SKM-1 treated with dmso at 0.1 percent for 144 hours (cell line): ENCODE data around the gene MCAT.
"Not testable (repeated sequence)": the region's sequence is repeated elsewhere in the genome, so short reads cannot be mapped to it uniquely, and the experiment has no call there.

Experiments used
- DNase-seq: peaks from one replicate; lab custom pipeline; 2025; ENCODE audit not compliant: unreplicated experiment; lab: John Stamatoyannopoulos, UW

MCAT gene

DNA sequence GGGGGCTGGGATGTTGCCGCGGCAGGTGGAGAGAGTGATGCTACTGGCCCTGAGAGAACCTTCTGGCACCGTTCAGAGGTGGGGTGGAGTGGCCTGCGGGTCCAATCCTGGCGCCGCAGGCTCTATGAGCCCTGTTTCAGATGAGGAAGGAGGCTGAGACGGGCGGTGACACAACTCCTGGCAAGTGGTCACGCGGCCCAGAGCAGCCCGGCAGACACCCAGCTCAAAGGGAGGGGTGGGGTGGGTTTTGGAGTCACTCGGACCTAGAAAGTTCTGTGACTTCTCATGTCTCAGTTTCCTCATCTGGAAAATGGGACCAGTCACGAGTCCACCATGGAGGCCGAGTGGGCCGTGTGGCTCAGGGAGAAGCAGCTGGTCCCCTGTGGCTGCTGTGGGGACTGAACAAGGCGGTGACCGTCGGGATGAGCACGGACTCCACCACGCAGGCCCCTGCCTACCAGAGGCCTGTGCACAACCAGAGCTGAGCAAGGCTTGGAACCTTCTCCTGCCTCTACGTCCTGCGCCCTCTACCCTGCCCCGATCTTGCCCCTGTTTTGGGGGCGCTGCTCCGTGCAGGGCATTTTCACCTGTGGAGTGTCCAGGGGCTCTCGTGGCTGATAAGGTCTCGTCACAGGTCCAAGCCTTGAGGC is 11.8 kb upstream of the MCAT start:
- DNase-seq: no peak

DNA sequence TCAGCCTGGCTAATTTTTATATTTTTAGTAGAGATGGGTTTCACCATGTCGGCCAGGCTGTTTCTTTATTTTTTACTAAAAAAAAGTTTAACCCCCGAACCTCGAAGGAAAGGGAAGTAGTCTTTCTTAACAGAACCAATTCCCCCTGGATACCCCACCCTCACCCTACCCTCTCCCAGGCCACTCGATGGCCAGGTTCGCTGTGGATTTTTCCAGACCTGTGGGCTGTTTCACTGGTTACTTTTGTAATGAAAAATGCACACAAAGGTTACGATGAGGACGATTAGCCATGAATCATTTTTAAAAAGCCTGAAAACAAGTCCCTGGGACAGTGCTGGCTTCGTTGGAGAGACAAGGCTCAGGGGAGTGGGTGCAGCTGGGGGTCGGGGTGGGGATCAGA is 10.7 kb upstream of the MCAT start:
- DNase-seq: no peak

DNA sequence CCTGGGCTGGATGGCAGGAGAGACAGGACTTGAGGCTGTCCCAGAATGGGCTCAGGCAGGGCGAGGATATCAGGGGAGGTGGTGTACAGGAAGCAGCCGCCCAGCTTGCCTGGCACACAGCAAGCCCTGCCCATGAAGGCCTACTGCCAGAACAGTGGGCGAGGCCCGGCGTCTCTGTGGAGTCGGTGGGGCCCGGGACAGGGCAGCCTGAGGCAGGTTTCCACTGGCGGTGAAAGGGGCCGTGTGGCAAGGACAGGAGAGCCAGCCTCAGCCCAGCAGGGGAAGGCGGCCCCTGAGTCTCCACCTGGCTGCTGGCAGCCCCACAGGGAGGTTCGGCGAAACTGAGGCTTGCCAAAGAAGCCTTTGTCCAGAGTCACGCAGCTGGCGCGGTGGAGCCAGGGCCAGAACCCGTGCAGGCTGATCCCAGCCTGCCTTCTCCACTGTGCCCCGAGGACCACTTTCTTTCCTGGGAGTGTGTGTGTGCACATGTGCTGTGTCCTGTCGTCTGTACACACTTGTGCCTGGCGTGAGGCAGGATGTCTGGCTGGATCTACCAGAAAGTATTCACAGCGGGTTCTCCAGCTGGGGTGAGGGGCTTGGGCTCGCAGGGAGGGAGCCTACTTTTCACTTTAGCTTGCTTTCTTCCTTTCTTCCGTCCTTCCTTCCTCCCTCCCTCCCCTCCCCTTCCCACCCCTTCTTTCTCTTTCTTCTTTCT is 9.3 kb upstream of the MCAT start:
- no peak for DNase-seq

DNA sequence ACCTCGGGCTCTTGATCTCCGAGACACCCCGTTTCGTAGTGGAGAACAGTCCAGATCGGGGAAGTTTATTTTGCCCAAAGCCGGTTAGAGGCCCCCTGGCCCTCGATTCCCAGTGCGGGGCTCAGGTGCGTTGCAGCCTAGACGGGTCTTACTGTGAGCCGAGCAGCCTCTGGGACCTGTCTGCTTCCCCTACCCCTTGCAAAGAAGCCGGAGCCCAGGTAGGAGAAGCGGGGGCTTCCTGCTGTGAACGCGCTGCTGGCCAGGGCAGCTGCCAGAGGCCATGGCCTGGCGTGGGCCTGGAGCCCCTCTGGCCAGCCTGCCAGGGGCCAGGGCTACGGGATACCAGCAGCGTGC is 8.8 kb upstream of the MCAT start:
- DNase-seq: no peak

DNA sequence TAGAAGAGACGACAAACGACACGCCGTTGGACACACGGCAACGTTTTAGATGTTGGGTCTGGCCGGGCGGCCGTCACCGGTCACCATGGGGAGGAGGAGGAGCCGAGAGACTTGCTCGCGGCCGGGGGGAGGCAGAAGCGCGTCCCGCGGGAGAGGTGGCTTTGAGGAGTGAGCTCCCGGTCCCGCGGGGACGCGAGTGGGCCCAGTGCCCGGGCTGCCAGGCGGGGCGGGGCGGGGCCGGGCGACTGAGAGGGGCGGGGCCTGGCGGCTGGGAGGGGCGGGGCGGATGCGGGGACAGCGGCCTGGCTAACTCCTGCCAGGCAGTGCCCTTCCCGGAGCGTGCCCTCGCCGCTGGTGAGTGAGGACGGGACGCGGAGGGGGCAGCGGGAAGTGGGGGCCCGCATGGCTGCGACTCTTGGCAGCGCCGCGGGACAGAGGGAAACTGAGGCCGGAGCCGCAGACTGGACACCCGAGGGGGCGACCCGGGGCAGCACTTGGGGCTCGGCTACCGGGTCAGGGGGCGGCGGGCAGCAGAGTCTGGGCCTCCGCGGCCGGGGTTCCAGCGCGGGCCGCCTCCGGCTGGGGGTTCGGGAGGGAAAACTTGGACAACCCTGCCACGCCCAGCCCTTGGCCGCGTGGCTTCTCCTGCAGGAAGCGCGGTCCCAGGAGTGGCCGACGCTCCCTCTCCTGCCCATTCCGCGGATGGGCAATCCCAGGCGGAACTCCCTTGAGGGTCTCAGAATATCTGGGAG is 8.2 kb upstream of the MCAT start, which contains the start of gene TSPO:
TSPO (plus strand) TSS at position 309 of the 752 bp plus-strand sequence. CDS start 7,680 bp downstream, outside the sequence.
- DNase-seq: no peak

DNA sequence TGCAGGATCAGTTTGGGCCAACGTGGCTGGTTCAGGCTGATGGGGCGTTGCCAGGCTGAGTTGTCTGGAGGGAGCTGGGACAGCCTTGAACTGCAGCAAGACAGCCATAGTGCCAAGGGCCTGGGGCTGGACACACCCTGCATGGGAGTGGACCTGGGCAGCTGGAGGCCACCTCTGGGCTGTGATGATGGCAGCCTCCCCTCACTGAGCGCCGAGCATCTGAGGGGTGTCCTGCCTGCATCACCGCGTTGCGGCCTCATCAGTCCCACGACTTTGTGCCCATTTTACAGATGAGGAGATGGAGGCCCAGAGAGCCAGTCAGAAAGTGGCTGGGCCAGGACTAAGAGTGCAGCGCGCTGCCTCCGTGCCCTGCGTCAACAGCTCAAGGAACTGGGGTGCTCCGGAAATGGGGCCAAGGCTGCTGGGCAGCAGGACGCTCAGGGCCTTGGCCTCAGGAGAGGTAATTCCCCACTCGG is 7.6 kb upstream of the MCAT start:
- no peak for DNase-seq

DNA sequence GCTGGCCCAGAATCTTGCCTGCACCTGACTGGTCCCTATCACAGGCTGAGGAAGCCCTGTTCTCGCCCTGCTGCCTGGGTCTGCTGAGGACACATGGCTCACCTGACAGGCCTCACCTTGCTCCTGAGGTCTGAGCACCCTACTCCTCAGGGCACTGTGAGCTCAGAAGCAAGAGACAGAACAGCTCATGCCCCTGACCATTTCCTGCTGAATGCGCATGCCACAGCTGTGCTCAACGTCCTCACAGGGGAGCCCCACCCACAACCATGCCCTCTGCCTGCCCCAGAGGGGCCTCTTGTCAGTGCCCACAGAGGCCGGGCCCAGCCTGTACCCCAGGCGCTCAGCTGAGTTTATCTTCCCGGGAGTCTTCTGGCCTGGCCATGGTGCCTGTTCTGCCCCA is 5.4 kb upstream of the MCAT start:
- no peak for DNase-seq

DNA sequence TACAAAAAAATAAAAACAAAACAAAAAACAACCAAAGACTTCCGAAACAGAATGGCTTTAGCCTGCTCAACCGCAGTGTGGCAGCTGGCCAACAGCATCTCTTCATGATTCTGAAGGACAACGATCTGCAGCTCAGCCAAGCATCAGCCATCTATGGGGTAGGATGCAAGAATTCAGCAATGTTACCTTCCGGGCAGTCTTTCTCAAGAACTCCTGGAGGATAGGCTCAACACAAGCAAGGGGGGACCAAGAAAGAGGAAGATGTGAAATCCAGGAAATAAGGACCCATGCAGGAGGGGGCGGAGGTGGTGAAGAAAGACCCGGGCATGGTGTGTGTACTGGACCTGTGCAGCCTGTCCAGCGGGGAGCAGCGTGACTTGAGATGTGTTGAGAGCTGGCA is 4.6 kb upstream of the MCAT start:
- peak; percentile 76 for DNase-seq

DNA sequence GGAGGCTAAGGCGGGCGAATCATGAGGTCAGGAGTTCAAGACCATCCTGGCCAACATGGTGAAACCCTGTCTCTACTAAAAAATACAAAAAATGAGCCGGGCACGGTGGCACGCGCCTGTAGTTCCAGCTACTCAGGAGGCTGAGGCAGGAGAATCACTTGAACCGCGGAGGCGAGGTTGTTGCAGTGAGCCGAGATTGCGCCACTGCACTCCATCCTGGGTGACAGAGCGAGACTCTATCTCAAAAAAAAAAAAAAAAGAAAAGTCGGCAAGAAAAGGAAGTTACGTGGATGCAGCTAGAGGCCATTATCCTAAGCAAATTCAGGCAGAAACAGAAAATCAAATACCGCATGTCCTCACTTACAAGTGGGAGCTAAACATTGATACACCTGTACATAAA is 3.1 kb upstream of the MCAT start:
- peak; percentile 27 for DNase-seq

DNA sequence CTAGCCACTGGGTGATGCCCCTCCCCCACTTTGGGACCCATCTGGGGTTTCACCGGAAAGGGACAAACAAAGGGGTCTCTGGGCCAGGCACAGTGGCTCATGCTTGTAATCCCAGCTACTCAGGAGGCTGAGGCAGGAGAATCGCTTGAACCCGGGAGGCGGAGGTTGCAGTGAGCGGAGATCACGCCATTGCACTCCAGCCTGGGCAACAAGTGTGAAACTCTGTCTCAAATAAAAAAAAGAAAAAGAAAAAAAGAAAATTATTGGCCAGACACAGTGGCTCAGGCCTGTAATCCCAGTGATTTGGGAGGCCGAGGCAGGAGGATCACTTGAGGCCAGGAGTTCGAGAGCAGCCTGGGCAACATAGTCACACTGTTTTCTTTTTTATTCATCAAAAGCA is 2.2 kb upstream of the MCAT start:
- not testable (repeated sequence) for DNase-seq

DNA sequence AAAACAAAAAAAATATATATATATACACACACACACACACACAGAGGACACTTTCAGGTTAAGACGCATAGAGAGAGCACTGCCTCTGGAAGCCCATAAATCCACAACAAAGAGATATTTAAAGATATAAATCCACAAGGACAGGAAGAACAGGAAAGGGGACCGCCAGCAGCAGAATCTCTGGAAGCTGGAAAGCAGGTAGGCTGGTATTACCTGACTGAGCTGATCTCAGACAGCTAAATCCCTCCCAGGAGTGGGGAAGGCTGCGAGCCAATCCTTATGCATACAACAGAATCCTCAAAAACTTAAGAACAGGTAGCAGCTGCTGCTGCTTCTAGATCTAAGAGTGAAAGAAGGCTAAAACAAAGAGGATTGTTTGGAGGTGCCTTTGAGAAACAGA is 1.8 kb upstream of the MCAT start:
- no peak for DNase-seq

DNA sequence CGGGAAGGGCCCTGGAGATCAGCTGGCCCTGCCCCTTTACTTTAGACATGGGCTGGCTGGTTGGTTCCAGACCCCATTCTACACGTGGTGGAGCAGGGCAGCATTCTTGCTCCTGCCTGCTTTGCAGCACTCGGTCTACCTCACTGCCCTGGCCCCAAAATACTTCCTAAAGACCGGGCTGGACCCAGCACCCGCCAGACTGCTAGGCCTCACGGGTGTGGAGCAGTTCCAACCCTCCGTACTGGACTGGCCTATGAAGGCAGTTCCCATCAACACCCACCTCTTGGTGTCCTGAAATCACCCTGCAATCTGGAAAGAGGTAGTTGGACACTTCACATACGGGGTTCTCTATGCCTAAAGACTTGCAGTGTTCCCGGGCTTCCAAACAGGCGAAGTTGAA is 6.4 kb downstream of the MCAT start:
- DNase-seq: no peak

DNA sequence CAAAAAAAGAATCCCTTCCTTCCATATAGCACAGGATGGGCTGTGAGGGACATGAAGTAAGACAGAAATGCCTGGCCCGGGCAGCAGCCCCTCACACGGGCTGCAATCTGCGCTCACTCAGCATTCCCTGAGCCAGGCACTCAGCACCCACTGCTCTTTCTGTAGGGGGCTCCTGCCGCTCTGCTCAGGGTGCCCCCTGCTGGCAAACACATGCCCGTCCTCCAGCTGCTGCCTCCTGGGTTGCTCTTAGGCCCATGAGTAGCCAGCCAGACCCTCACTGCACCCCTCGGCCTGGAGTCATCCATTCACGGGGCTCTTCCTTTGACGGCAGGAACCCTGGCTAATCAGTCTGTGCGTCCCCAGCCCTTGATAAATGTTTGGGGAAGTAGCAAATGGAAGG is 6.9 kb downstream of the MCAT start:
- no peak for DNase-seq

DNA sequence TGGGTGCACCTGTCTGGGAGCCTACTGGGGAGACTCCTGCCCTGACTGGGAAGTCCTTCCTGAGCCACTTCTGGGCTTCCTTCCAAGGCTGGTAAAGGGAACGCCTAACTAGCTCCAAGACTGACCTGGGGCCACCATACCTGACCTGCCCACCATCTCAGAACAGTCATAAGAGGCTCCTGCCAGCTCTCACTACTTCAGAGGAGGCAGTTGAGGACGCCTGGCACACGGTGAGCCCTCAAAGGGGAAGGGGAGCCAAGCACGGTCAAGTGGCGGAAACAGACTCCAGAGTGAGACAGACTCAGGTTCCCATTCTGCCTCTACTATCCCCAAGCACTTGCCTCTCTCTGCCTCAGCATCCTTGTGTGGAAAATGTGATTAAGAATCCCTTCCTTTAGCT is 7.6 kb downstream of the MCAT start:
- DNase-seq: no peak

DNA sequence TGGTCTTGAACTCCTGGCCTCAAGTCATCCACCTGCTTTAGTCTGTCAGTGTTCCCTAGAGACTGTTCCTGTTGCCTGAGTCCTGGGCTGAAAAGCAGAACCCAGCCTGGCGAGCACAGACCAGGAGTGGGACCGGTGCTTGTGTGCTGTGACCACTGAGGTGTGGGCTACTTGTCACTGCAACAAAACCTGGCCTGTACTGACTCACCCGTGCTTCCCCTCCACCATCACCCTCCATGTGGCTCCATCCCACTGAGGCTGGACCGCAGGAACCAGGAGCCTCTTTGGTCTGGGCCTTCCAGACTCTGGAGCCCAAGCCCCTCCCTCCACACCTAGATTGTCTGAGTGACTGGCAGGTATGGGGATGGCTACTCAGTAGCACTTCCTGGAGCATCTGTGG is 8.6 kb downstream of the MCAT start:
- no peak for DNase-seq

DNA sequence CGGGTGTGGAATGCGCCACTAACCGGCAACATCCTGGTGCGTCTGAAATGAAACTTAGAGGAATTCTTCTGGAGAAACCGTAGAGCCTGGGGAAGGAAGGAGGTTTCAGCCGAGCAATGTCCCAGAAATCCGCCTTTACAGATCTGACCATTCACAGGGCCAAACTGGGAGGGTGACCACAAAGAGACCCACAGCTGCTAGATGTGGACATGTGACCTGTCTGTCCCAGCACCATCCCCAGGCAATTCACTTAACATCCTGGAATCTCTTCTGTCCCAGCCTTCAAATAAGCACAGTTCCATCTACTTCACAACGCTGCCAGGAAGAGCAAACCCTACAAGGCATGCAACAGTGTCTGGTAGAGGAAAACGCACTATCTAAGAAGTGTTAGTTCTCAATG is 9.8 kb downstream of the MCAT start:
- DNase-seq: no peak

DNA sequence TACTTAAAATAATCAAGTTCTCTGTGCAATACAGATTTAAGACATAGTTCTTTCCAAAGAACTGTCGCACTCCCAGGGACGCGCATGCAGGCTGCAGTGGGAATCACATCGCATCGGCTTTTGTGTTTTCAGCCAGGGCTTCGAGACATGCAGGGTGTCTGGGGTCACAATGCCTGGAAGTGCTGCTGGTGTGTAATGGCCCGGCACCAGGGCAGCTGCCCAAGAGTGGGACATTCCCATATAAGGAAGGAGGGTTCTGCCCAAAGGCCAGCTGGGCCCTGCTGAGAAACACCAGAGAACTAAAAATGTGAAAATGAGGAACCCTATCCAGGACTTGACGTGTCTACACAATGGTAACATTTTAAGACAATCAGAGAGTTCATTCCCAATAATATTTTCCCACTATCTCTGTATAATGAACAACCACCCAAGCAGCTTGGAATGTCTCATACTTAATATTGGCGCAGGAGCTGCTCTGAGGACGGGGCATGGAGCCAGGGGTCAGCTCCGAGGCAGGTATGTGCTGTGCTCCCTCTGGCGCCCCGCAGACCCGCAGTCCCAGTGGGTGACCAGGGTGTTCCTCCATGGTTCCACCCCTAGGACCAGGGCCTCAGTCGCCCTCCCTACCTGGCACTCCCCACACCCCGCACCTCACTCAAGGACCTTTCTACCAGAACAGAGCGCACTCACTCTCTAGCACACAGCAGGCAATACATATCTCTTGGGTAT is 11.3 kb downstream of the MCAT start:
- DNase-seq: no peak

DNA sequence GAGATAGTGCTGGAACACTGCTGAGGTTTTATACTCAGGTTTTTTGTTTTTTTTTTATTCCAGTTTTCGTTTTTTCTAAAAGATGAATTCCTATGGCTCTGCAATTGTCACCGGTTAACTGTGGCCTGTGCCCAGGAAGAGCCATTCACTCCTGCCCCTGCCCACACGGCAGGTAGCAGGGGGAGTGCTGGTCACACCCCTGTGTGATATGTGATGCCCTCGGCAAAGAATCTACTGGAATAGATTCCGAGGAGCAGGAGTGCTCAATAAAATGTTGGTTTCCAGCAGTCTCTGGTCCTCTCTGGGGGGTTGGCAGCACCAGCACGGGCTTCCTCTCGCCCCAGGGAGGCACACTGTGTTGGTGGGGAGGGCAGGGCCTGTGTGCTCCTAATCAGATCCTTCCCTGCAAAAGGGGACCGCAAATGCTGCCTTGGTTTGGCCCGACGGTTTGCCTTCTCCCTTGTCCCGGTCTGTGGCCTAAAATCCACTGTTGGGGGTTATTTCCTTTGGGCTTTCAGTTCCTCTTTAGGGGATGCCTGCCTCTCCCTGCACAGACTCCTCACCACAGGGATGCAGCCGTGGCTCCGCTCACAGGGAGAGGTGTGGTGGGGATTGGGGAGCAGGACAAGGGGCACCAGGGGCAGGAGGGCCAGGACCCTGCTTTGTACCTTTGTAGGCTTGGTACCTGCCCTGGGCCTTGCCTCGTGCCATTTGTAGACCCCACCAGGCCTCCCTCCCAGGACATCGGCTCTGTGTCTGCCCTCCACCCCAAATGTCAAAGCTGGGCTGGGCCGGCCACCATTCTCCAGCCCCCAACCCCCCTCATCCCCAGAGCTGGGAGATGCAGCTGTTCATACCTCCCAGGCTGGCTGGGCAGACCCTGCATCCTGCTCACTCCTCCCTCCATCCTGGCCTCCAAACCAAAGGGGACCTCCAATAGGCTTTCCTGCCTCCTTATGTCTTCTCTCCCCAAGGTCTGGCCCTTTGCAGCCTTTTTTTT is 13.5 kb downstream of the MCAT start:
- peak; percentile 25 for DNase-seq

DNA sequence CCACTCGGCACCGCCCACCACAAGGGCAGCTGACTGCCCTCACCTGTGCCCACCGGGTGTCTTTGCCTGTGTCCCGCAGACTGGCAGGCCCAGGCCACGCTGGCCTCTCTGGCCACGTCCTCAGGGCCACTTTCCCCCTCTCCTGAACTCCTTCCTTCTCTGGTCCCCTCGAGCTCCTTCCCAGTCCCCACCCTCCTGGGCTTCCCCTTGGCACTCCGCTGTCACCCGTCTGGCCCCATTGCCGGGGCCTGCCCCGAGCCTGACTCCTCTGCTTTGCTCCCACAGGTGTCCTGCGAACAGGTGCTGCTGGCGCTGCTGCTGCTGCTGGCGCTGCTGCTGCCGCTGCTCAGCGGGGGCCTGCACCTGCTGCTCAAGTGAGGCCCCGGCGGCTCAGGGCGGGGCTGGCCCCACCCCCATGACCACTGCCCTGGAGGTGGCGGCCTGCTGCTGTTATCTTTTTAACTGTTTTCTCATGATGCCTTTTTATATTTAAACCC is 14.2 kb downstream of the MCAT start:
- no peak for DNase-seq

DNA sequence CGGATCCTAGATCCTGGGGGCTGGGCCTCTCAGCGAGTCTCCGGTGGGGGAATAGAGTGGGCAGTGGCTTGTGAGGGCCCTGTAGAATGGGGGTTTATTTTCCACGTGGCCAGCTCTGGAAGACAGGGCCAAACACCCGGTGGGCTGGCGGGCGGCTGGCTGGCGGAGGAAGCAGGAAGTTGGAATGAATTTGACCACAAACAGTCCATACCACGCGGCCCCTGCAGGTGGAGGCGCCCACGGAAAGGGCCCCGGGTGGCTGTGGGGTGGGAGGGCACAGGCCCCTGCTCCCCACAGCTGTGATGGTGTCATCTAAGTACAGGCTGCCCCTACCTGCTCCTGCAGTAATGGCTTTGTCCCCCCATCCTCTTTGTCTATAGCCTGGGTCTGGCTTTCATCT is 15.1 kb downstream of the MCAT start:
- DNase-seq: no peak
